CD4-positive, CD25-positive, alpha-beta regulatory T cell (primary cell): ENCODE measurements around the gene ESYT3. TPM values are rescaled to one million over a fixed set of nuclear protein-coding genes. Genes with fewer than 3 reads are reported as not detected.
"Not testable (repeated sequence)": the region's sequence is repeated elsewhere in the genome, so short reads cannot be mapped to it uniquely, and the experiment has no call there.

Experiments
- ATAC-seq, 2 donors: fragments of 150-1000 bp; cut with Tn5 transposase; one replicate each; pipeline ENCODE4 v1.10.0; 2021; ENCODE audit warnings: low read depth in 2 of 2, moderate number of reproducible peaks in 2 of 2, moderate library complexity in 1 of 2
- DNase-seq, 3 donors: peaks; one replicate each; pipeline versions ENCODE4 v3.0.0 to v3.0.0-alpha.2; 2012 to 2022; ENCODE audit warnings: mixed read lengths in 1 of 3
- H3K27ac ChIP-seq: one replicate; pipeline ENCODE4 v1.7.0; 2013; ENCODE audit warnings: mild to moderate bottlenecking, low read length; ENCODE audit not compliant: insufficient read depth, poor library complexity, severe bottlenecking
- H3K27me3 ChIP-seq: one replicate; pipeline ENCODE4 v1.7.0; 2013; ENCODE audit warnings: low read length; ENCODE audit not compliant: control insufficient read depth, insufficient read depth
- H3K36me3 ChIP-seq: one replicate; pipeline ENCODE4 v1.7.0; 2013; ENCODE audit warnings: mild to moderate bottlenecking, low read length, moderate library complexity; ENCODE audit not compliant: control insufficient read depth, insufficient read depth
- H3K4me1 ChIP-seq: 2 replicates; pipeline ENCODE4 v1.7.0; 2013; ENCODE audit warnings: mild to moderate bottlenecking, low read length; ENCODE audit not compliant: insufficient read depth, control insufficient read depth, poor library complexity, severe bottlenecking
- H3K4me3 ChIP-seq: one replicate; pipeline ENCODE4 v1.7.0; 2013; ENCODE audit warnings: low read depth, mild to moderate bottlenecking, low read length, moderate library complexity
- H3K9me3 ChIP-seq, 2 experiments: 1 replicate in 1 of 2; 2 replicates in 1 of 2; pipeline ENCODE4 v1.7.0; 2013; ENCODE audit warnings: low read length in 2 of 2, mild to moderate bottlenecking in 1 of 2, moderate library complexity in 1 of 2; ENCODE audit not compliant: control insufficient read depth in 2 of 2
- H3K27ac Mint-ChIP-seq, 3 donors: one replicate each; pipeline ENCODE4 v1.8.0; 2020 to 2022; ENCODE audit warnings: mild to moderate bottlenecking in 3 of 3, mixed read lengths in 3 of 3, moderate library complexity in 2 of 3
- H3K27me3 Mint-ChIP-seq: one replicate; pipeline ENCODE4 v1.8.0; 2022; ENCODE audit warnings: mild to moderate bottlenecking, mixed read lengths
- H3K36me3 Mint-ChIP-seq: one replicate; pipeline ENCODE4 v1.8.0; 2020; ENCODE audit warnings: mixed read lengths
- H3K4me1 Mint-ChIP-seq, 4 donors: one replicate each; pipeline ENCODE4 v1.8.0; 2020 to 2022; ENCODE audit warnings: mixed read lengths in 4 of 4, mild to moderate bottlenecking in 1 of 4
- H3K4me3 Mint-ChIP-seq, 4 donors: one replicate each; pipeline ENCODE4 v1.8.0; 2020 to 2022; ENCODE audit warnings: mild to moderate bottlenecking in 4 of 4, mixed read lengths in 4 of 4, moderate library complexity in 3 of 4
- H3K9me3 Mint-ChIP-seq, 7 donors: one replicate each; pipeline ENCODE4 v1.8.0; 2020 to 2022; ENCODE audit warnings: mixed read lengths in 7 of 7, mild to moderate bottlenecking in 3 of 7, moderate library complexity in 2 of 7
- polyA plus RNA-seq, 4 donors: library from polyadenylated mRNA; unstranded; fragments of 300-500 nt; fragmentation: Illumina TruSeq; gene quantifications; one replicate each; pipeline ENCODE4 v1.2.3, GENCODE V29; 2021
- total RNA-seq: library from RNA; stranded (reverse); gene quantifications from one replicate; pipeline ENCODE4 v1.2.3, GENCODE V29; 2022

ESYT3 gene
- total and polyA plus RNA-seq, 5 donors from 2014 or later: 0.17 TPM; not detected in 4

GRCh38 chr3:138493804-138494606, 59.6 kb downstream of the ESYT3 start:
- no peaks in the 10 kb centered on the region for H3K4me1 ChIP-seq
- no peaks in the 10 kb centered on the region for H3K27me3 ChIP-seq
- Mint-ChIP-seq H3K27me3 (no peaks in the 10 kb centered on the region), H3K36me3 (peaks cover 8% of the 10 kb centered on the region), H3K4me3 (no peak overlapping the region), H3K4me1 (no peaks in the 10 kb centered on the region), H3K9me3 (peaks cover 3 to 28% (median 14%) of the 10 kb centered on the region in 7 donors), H3K27ac (no peak overlapping the region)
- DNase-seq: no peak
- no peak for ATAC-seq
- no peak overlapping the region for H3K27ac ChIP-seq
- H3K4me3 ChIP-seq: no peak overlapping the region
- no peaks in the 10 kb centered on the region for H3K36me3 ChIP-seq
- no peaks in the 10 kb centered on the region for H3K9me3 ChIP-seq

- Mint-ChIP-seq H3K36me3 (peaks cover 10% of the 10 kb centered on the region), H3K4me1 (no peaks in the 10 kb centered on the region), H3K9me3 (peaks cover 3 to 25% (median 10%) of the 10 kb centered on the region in 7 donors), H3K27ac (no peak overlapping the region), H3K27me3 (no peaks in the 10 kb centered on the region), H3K4me3 (no peak overlapping the region)
- no peak for DNase-seq
- no peak overlapping the region for H3K4me3 ChIP-seq
- H3K4me1 ChIP-seq: no peaks in the 10 kb centered on the region
- ATAC-seq: no peak
- H3K27me3 ChIP-seq: no peaks in the 10 kb centered on the region
- H3K9me3 ChIP-seq: no peaks in the 10 kb centered on the region
- no peak overlapping the region for H3K27ac ChIP-seq
- H3K36me3 ChIP-seq: no peaks in the 10 kb centered on the region
These were observed 60.2 kb downstream of the ESYT3 start for GRCh38 chr3:138494607-138494929.

DNA sequence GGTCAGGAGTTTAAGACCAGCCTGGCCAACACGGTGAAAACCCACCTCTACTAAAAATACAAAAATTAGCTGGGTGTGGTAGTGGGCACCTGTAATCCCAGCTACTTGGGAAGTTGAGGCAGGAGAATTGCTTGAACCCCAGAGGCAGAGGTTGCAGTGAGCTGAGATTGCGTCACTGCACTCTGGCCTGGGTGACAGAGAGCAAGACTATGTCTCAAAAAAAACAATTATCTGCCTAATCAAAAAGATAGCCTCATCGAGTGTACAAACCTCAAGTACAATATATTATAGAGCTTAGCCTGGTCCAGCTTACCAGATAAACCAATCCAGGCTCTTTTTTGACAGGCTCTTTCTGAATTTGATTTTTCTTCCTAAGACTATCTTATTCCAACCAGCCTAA, 61.2 kb downstream of the ESYT3 start:
- not testable (repeated sequence) for H3K9me3 ChIP-seq, H3K27ac Mint-ChIP-seq, H3K4me1 ChIP-seq, H3K4me3 Mint-ChIP-seq, H3K27me3 Mint-ChIP-seq, H3K4me1 Mint-ChIP-seq, H3K27ac ChIP-seq, ATAC-seq, H3K4me3 ChIP-seq, H3K36me3 ChIP-seq, DNase-seq, H3K27me3 ChIP-seq
- Mint-ChIP-seq H3K9me3 (peaks cover 3 to 21% (median 8%) of the 10 kb centered on the region in 7 donors), H3K36me3 (peaks cover 13% of the 10 kb centered on the region)

DNA sequence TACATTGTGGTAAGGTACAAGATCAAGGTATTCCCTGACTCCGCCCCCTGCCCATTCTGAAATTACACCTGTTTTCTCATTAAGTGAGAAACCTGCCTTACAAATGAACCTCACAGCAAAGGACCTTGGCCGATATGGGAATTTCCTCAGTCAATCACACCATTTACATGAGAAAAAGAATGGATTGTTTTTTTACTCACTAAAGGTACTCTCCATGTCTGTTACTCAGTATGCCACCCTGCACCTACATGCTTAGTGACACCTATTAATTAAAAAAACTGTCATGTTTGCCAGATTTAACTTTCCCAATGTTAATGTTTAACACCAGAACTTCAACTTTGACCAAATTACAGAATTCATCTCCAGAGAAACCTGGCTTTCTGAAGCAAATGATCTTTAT, 62.0 kb downstream of the ESYT3 start:
- H3K27ac Mint-ChIP-seq: no peak overlapping the region

GRCh38 chr3:138497021-138497420, 62.6 kb downstream of the ESYT3 start:
- Mint-ChIP-seq H3K27me3 (no peaks in the 10 kb centered on the region), H3K27ac (no peak overlapping the region), H3K4me1 (no peaks in the 10 kb centered on the region), H3K4me3 (no peak overlapping the region), H3K9me3 (peaks cover 0 to 10% (median 4%) of the 10 kb centered on the region in 7 donors), H3K36me3 (peaks cover 18% of the 10 kb centered on the region)
- H3K4me1 ChIP-seq: no peaks in the 10 kb centered on the region
- no peaks in the 10 kb centered on the region for H3K9me3 ChIP-seq
- H3K27me3 ChIP-seq: no peaks in the 10 kb centered on the region
- no peak overlapping the region for H3K4me3 ChIP-seq
- no peak for DNase-seq
- H3K36me3 ChIP-seq: no peaks in the 10 kb centered on the region
- ATAC-seq: no peak
- no peak overlapping the region for H3K27ac ChIP-seq

More for the DNA sequence above, 62.0 kb downstream of the ESYT3 start:
- Histone ChIP-seq H3K4me3 (no peak overlapping the region), H3K36me3 (no peaks in the 10 kb centered on the region), H3K4me1 (no peaks in the 10 kb centered on the region), H3K9me3 (no peaks in the 10 kb centered on the region), H3K27me3 (no peaks in the 10 kb centered on the region), H3K27ac (no peak overlapping the region)
- ATAC-seq (no peak), DNase-seq (no peak)
- Mint-ChIP-seq H3K4me3 (no peak overlapping the region), H3K4me1 (no peaks in the 10 kb centered on the region), H3K36me3 (peaks cover 16% of the 10 kb centered on the region), H3K27me3 (no peaks in the 10 kb centered on the region), H3K9me3 (peaks cover 0 to 13% (median 4%) of the 10 kb centered on the region in 7 donors)

DNA sequence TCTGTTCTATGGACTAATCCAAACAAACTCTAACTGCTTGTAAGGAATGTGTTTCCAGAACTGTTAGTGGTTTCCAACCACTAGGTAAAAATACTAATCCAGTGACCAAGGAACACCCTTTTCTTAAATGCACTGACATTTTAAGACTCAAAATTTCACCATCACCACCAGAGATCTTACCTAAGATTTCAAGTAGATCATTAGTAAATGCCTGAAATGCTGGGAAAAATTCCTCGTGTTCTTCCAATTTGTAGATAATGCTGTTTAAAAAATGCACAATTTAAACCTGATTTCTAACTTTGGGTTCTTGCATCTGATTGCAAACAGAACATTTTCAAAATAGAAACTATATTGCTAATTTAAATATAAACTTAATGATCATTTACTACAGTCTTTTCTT, 63.4 kb downstream of the ESYT3 start:
- ATAC-seq: no peak
- no peaks in the 10 kb centered on the region for H3K4me1 Mint-ChIP-seq
- Histone ChIP-seq H3K4me1 (no peaks in the 10 kb centered on the region), H3K9me3 (no peaks in the 10 kb centered on the region), H3K27me3 (no peaks in the 10 kb centered on the region), H3K27ac (no peak overlapping the region), H3K36me3 (no peaks in the 10 kb centered on the region), H3K4me3 (no peak overlapping the region)
- no peaks in the 10 kb centered on the region for H3K27me3 Mint-ChIP-seq
- no peak overlapping the region for H3K4me3 Mint-ChIP-seq
- peaks cover 0 to 8% (median 2%) of the 10 kb centered on the region in 7 donors for H3K9me3 Mint-ChIP-seq
- no peak overlapping the region for H3K27ac Mint-ChIP-seq
- H3K36me3 Mint-ChIP-seq: peaks cover 22% of the 10 kb centered on the region
- DNase-seq: no peak

DNA sequence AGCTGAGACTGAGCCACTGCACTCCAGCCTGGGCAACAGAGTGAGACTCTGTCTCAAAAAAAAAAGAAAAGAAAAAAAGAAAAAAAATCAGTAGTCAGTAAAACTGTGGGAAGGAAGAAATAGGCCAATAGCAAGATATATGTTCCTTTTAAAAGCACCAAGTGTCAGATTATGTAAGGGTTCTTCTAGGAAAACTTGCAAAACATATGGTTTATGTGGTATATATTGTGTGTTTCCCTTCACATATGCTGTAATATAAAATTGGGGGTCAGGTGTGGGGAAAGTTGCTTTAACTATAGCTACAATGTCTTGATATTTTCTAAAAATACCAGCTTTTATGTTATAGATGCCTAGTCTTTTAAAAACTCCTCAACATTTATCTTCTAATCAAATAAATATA, 64.6 kb downstream of the ESYT3 start:
- H3K4me1 Mint-ChIP-seq: no peaks in the 10 kb centered on the region
- H3K36me3 Mint-ChIP-seq: peaks cover 28% of the 10 kb centered on the region
- no peak for ATAC-seq
- Histone ChIP-seq H3K36me3 (no peaks in the 10 kb centered on the region), H3K4me3 (no peak overlapping the region), H3K4me1 (no peaks in the 10 kb centered on the region), H3K27me3 (no peaks in the 10 kb centered on the region), H3K9me3 (no peaks in the 10 kb centered on the region), H3K27ac (no peak overlapping the region)
- peaks cover 0 to 2% (median 0%) of the 10 kb centered on the region in 7 donors for H3K9me3 Mint-ChIP-seq
- H3K27me3 Mint-ChIP-seq: no peaks in the 10 kb centered on the region
- H3K27ac Mint-ChIP-seq: no peak overlapping the region
- DNase-seq: no peak
- H3K4me3 Mint-ChIP-seq: no peak overlapping the region

- no peak for ATAC-seq
- Mint-ChIP-seq H3K36me3 (peaks cover 12% of the 10 kb centered on the region), H3K27me3 (no peaks in the 10 kb centered on the region), H3K9me3 (peaks cover 0 to 2% (median 0%) of the 10 kb centered on the region in 7 donors), H3K27ac (no peak overlapping the region), H3K4me3 (no peak overlapping the region), H3K4me1 (peaks cover 0 to 16% (median 1%) of the 10 kb centered on the region in 4 donors)
- H3K27me3 ChIP-seq: no peaks in the 10 kb centered on the region
- H3K27ac ChIP-seq: no peak overlapping the region
- H3K36me3 ChIP-seq: no peaks in the 10 kb centered on the region
- no peaks in the 10 kb centered on the region for H3K9me3 ChIP-seq
- DNase-seq: no peak
- no peak overlapping the region for H3K4me3 ChIP-seq
- H3K4me1 ChIP-seq: no peaks in the 10 kb centered on the region
These were observed 73.1 kb downstream of the ESYT3 start for GRCh38 chr3:138507524-138507923.
